NCI-H748 treated with DMSO at 0.1 percent for 48 hours (cell line): ENCODE measurements around the gene ST8SIA4.
"Not testable (repeated sequence)": the region's sequence is repeated elsewhere in the genome, so short reads cannot be mapped to it uniquely, and the experiment has no call there.

ENCODE experiments used
- DNase-seq: peaks from one replicate; lab custom pipeline; 2025; lab: John Stamatoyannopoulos, UW

Gene ST8SIA4

DNA sequence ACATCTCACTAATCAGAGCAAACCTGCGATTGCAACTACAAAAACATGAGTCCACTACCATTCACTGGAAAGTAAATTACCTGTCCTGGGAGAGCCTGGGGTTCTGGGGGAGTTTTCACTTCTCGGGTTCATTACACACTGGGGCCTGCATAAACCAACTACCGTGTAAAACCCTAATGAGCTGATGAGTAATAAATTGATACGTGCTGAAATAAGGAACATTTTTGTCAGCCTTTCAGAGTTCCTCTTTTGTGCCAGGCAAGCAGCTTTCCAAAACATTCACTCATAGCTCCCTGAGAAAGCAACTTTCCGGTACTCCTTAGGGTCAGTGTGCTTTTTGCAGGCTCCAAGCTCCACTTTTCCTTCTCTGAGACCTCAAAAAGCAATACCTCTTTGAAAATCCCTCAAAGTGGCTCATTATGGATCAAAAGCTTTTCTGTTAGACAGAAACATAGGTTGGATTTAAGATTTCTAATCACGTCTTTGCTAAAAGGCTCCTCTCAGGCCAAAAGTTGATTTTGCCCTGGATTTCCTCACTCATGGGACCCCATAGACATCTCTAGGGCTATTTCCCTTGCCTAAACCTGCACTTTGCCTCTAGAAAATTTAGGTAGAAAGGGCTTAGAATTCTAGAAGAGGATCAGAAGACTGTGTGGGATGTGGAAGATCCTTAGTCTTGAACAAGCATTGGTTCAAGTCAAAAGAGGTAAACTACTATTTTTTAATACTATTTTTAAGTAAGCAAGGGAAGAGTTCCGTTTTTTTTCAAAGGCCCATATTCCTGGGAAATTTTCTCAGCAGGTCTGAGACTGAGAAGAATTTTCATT, 74.8 kb downstream of the ST8SIA4 start:
- no peak for DNase-seq

DNA sequence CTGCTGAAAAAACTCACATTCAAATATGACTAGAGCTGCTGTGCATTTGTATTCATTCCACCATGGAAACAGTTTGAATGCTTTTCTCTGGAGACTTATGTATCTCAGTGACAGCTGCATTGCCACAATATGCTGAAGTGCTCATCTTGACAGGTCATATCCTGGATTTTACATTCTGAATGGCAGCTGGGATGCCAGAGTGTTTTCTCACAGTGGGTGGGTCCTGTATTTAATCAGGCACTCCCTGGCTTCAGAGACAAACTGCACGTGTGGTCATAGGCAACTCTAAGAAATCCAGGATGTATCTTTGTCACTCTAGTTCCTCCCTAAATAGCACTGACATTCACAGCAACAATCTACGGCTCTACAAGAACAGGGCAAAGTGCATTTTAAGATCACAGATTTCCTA, 75.6 kb downstream of the ST8SIA4 start:
- peak; percentile 92 for DNase-seq

DNA sequence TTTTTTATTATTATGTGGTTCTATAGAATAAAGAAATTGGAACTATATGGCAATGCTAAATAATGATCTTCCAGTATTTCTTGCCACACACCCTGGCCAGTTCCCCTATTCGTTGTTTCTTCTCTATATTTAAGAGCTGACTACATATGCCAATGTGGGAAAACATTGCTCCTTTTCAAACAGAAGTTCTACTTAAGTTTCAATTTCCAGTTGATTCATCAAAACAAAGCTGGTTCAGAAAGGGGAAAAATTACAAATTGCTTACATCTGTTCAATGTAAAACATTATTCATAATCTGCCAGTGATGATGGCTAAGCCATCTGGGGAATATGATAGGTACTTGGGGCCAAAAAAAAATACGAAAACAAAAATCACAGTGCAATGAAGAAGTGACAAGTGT, 76.9 kb downstream of the ST8SIA4 start:
- DNase-seq: no peak

DNA sequence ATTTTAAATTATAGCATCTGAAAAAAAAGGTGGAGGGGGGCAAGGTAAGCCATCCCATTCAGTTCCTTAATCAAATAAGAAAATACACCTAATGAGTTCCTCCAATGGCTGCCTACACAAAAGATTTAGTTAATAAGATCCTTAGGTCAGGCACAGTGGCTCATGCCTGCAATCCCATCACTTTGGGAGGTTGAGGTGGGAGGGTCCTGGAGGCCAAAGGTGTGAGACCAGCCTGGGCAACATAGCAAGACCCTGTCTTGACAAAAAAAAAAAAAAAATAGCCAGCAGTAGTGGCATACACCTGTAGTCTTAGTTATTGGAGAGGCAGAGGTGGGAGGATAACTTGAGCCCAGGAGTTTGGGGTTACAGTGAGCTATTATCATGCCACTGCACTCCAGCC, 78.4 kb downstream of the ST8SIA4 start:
- DNase-seq: no peak

DNA sequence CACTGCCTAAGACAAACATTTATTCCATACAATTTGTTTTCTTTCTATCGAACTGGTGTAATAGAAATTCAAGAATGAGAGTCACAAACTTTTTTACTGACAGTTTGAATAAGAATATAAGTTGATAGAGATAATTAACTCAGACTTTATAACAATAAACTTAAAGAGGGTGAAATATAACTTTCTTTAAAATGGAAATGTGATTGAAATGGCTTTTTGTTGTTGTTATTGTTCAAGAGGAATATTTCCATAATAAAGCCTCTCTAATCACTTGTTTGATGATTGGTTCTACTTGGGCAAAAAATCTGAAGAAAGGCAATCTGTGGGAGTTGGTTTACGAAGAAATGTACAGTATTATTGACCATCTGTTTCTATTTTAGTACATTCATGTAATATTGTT, 79.3 kb downstream of the ST8SIA4 start:
- DNase-seq: no peak

DNA sequence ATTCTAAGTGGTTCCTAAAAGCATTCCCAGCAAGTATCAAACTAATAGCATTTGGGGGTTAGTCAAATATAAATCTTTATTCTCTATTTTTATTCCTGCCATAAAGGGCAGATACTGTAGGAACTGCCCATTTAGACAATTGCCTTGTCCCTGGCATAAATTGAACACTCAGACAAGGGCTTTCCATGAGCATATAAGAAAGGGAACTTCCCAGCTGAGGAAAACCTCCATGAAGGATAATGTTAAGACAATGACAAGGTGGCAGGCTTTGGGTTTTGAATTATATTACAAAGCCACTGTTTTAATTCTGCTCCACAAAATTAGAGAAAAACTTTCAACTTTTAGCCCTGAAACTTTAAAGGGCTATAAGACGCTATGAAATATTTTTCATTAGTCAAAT, 81.3 kb downstream of the ST8SIA4 start:
- DNase-seq: no peak

DNA sequence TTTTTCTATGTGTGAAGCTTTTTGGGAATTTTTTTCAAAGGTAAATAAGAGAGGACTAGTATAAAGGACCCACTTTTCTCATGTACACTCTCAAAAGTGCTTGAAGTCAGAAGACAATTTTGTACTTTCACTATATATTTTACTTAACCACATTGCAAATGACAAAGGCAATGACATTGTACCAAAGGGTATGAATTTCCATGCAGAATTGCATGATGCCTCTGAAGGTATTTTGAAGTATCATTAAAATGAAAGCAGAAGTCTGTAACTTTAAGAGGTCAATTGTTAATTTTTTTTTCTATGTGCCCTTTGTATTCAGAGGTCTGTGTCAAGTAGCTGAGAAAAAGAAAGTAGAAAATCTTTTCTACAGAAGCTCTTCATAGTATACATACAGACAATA, 84.7 kb downstream of the ST8SIA4 start:
- DNase-seq: no peak

DNA sequence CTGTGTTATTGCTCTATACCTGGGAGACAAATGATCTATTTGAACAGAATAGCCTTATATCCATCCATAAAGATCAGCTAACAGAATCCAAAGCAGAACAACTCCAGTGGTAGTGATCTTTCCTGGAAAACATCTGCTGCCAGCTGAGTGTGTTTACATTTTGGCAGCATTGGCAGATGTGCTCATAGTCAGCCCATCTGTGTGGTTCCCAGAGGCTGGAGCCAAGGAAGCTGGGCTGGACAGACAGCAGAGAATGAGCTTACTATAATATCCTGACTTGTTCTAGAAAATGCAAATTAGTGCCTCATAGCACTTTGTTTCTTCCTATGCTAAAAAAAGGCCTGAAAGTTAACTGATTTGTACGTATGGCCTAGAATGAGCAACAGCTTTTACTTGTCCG, 99.7 kb downstream of the ST8SIA4 start:
- no peak for DNase-seq

DNA sequence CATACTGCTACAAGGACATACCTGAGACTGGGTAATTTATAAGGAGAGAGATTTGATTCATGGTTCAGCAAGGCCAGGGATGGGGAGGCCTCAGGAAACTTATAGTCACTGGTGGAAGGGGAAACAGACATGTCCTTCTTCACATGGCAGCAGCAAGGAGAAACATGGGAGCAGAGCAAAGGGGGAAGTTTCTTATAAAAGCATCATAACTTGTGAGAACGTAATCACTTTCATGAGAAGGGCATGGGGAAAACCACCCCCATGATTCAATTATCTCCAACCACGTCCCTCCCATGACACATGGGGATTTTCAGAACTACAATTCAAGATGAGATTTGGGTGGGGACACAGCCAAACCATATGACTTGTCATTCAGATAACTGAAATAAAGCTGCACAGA, 100.9 kb downstream of the ST8SIA4 start:
- DNase-seq: no peak

DNA sequence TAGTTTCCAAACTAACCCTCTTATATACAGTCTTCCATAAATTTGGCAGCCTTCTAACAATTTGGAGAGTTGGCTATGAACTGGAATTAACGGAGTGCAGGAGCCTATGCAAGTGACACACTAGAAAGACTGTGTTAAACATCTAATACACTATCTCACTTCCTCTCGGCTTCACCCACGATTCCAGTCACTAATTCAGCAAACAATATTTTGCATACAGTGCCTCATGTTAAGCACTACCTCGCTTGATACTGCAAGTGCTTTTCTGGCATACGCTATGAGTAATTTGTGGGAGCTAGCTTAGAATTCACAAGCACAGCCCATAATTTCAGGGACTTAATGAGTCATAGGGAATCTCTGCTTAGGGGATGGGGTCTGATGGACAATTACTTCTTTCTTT, 102.5 kb downstream of the ST8SIA4 start:
- no peak for DNase-seq

DNA sequence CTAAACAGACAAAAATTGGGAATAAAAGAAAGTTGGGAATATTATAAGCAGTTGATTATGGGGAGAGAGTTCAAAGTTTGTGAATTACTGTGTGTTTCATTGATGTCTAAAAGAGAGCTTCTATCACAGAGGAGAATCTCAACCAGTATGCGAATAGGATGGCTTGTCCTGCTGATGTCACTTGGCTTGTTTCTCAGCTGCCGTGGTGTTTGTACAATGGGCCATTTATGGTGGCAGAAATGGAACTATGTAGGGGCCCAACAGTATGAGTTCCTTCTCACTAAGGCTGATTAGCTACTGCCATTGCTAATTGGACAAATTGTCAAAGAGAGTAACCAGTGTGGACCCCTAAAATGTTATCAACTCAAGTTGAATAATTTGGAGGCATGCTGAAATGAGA, 103.9 kb downstream of the ST8SIA4 start:
- no peak for DNase-seq

DNA sequence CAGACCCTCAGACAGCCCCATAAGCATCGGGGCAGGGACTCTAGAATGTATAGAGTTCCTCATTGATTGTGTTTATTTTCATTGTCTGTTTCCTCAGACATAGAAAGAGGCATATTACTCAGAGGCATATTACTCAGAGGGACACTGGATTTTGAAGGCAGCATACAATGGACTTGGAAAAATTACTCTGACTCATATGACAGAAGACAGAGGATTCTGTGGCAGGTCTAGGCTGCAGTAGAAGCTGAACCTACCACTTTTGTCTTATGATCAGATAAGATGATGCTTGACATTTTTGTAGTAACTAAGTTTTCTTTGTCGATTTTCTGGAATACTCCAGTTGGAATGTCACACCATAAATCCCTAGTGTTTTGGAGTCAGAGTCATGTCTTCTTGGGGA, 105.2 kb downstream of the ST8SIA4 start:
- DNase-seq: no peak

DNA sequence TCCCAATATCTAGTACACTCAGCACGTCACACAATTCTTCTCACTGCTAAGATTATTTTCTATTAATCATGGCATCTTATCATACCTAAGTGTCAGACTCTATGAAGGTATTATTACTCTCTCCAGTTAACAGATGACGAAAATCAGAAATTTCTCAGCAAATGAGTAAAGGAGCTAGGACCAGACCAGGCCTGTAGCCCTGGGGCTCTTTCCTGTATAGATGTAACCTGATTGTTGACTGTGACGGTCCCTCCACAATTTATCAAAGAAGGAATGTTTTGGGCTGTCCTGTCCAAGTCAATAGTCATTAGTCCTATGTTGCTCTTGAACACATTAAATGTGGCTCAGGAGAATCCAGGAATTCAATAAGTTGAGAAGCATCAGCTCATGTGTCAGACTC, 106.2 kb downstream of the ST8SIA4 start:
- DNase-seq: no peak

DNA sequence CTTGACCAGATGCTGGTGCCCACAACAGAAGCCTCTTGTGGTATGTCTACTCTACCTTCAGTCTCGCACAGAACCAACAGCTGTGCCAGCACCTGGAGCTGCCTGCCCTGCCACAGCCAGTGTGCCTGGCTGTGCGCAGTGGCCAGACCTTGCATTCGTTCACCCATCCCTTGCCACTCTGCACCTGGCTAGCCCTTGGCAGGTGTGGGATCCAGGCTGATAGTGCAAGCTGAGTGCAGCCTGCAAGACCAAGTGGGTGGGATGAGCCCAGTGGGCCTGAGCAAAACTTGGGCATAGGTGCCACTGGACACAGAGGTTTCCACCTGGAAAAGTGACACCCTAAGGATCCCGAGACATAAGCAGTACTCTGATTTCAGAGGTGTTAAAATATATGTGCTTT, 108.2 kb downstream of the ST8SIA4 start:
- DNase-seq: no peak

DNA sequence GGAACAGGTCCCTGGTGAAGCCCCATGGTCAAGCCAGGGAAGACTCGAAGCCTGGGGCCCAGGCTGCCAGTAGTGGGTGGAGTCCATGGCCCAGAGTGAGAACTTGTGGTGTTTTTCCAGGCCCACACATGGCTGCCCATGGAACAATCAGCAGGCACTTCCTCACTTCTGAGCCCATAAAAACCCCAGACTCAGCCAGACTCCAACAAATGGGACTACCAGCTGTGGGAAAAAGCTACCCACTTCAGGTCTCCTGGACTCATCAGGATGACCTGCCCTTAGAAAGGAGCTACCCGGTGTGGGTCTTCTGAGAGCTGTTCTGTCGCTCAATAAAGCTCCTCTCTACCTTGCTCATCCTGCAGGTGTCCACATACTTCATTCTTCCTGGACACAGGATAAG, 108.9 kb downstream of the ST8SIA4 start:
- no peak for DNase-seq

DNA sequence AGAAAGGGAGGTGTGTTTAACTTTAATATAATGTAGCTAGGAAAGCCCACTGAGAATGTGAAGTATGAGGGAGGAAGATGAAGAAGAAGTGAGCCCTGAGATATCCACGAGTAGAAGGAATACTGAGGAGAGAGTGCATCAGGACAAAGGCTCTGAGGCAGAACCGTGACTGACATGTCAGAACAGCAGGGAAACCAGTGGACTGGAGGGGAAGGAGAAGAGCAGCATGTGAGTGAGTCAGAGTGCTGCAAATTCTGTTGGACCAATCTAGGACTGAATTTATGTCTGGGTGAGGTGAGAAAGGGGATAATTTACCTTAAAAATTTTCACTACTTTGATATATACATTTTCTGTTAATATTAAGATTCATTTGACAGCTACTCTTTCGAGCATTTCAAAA, 110.3 kb downstream of the ST8SIA4 start:
- DNase-seq: no peak

DNA sequence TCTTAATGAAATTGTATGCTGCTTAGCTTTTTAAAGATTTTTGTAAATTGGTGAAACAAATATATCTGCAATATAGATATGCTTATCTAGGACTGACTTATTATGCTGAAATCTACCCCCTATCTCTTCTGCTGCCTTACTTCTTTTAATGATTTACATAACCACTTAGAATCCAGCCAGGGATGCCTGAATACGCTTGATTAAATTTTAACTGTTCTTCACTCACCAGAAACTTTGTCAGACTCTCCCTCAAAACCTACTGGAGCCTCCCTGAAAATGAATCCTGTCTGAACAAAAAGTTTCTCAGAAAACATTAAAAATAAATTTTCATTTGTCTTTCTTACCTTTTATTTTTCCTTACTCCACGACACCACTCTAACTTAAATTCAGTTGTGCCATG, 111.7 kb downstream of the ST8SIA4 start:
- DNase-seq: no peak

DNA sequence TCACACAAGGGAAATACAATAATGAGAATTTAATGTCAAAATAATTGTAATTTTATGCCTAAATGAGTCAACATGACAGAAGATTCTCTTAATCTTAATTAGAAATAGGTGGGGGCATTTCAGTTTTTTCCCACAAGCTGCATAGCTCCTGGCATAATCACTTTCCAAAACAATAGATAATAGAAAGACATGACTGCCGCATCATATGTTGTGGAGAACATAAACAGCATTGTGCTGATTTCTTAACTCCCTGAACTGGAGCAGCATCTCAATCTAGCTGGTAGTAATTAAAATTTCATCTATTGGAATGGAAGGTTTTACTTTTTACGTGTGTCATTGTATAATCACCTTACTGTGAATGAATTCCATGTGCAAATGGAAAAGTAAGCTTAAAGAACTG, 112.1 kb downstream of the ST8SIA4 start:
- DNase-seq: no peak

DNA sequence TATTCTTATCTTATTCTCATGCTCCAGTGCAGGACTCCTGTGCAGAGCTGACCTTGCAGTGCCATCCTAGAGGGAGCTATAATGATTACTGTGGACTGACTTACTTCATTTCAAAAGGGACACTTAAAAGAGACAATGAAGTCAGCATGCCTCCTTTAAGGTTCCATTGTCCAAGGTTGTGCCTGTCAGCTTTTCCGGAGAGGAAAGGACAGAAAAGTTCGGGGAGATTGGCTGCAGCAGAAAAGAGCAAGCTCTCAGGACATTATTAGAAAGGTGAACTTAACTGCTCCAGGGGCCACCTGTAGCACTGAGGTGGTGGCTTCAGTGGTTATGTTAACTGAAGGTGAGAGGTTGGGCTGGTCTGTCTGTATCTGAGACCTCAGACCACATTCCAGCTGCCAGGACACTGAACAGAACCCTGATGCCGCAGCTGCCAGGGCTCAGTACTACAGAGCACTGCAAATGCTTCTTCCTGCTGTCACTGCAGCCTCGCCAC, 112.9 kb downstream of the ST8SIA4 start:
- no peak for DNase-seq

DNA sequence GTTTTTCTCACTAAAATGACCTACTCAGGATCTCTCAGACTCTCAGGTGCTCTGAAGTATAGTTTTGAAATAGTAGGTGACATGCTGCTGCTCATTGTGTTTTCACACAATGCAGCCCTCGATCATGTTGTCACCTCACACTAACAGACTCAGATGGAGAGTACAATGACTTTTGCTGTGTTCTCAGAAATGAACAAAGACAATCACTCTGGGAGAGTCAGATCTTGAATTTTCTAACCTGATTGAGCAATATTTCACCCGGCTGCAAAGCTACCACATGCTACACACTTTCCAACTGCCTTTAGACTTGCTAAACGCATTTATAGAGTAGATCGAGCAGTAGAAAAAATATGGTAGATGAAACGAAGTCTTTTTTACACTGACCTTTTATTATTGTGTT, 113.4 kb downstream of the ST8SIA4 start:
- DNase-seq: no peak

DNA sequence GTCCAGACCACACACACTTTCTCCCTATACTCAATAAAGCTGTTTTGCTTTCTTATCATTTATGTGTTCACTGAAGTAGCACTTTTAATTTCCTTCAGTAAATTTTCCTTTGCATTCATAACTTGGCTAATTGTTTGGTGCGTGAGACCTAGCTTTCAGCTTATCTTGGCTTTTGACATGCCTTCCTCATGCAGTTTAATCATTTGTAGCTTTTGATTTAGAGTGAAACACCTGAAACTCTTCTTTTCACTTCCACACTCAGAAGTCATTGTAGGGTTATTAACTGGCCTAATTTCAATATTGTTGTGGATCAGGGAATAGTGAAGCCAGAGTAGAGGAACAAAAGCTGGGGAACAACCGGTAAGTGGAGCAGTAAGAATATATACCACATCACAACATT, 114.7 kb downstream of the ST8SIA4 start:
- DNase-seq: no peak

DNA sequence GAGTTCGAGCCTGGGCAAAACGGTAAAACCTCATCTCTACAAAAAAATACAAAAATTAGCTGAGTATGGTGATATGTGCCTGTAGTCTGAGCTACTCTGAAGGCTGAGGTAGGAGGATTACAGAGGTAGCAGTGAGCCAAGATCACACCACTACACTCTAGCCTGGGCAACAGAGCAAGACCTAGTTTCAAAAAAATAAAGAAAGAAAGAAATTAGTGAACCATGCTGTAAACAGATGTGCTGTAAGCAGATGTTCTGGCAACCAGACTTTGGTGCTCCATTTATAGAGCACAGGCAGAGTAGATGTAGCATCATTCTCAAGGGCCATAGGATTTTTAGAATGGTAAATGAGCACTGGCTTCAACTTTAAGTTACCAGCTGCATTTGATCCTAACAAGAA, 115.4 kb downstream of the ST8SIA4 start:
- DNase-seq: no peak

DNA sequence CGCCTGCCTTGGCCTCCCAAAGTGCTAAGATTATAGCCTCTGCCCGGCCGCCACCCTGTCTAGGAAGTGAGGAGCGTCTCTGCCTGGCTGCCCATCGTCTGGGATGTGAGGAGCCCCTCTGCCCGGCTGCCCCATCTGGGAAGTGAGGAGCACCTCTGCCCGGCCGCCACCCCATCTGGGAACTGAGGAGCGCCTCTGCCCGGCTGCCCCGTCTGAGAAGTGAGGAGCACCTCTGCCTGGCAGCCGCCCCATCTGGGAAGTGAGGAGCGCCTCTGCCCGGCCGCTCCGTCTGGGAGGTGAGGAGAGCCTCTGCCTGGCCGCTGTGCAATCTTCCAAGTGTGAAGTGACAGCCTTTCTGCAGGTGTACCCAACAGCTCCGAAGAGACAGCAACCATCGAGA, 117.5 kb downstream of the ST8SIA4 start:
- not testable (repeated sequence) for DNase-seq

DNA sequence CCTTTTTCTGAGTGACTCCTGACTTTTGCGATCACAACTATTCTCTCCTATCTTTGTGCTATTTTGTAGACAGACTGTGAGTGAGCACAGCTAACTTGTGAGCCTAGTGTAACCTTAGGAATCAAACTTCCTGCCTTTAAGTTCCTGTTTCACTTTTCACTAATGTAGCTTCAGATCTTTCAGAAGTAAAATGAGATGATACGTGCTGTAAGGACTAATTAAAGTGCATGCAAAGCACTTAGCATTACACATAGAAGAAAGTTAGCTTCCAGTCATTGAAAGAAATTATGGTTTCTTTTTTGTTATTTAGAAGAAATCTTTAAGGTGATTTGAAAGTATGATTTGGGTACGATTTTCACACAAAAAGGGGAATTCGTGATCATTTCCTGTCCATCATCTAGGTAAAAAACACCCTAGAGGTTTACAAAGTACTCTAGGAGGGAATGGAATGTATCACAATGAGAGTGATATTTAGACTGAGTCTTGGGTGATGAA, 122.7 kb downstream of the ST8SIA4 start:
- no peak for DNase-seq
